Stromal cell of bone marrow (primary cell): Measurements from ENCODE around the gene UBAC1.

Experiments used
- DNase-seq: peaks from one replicate; pipeline ENCODE4 v3.0.0-alpha.2; 2012; ENCODE audit warnings: low read depth

Gene UBAC1

GRCh38 chr9:135883410-135884089 lies 77.6 kb downstream of the UBAC1 start:
- no peak for DNase-seq
